ENCODE data around the gene APEH.
A peak's percentile ranks its signal among the peaks of the same experiment; 100 is the strongest.

APEH gene

GRCh38 chr3:49723628-49724551, 49.7 kb downstream of the APEH start, which contains the start of gene GMPPB:
Gene GMPPB, minus strand, starts transcription at chr3:49723951. Its CDS starts 225 bp downstream, at chr3:49723726.
- DNase-seq (ENCODE audit: extremely low read depth in 1 of 2, low read depth in 1 of 2): peak; percentile 65 to 87

GRCh38 chr3:49724586-49724985, 50.4 kb downstream of the APEH start:
- DNase-seq (ENCODE audit: extremely low read depth in 1 of 2, low read depth in 1 of 2): no peak

DNA sequence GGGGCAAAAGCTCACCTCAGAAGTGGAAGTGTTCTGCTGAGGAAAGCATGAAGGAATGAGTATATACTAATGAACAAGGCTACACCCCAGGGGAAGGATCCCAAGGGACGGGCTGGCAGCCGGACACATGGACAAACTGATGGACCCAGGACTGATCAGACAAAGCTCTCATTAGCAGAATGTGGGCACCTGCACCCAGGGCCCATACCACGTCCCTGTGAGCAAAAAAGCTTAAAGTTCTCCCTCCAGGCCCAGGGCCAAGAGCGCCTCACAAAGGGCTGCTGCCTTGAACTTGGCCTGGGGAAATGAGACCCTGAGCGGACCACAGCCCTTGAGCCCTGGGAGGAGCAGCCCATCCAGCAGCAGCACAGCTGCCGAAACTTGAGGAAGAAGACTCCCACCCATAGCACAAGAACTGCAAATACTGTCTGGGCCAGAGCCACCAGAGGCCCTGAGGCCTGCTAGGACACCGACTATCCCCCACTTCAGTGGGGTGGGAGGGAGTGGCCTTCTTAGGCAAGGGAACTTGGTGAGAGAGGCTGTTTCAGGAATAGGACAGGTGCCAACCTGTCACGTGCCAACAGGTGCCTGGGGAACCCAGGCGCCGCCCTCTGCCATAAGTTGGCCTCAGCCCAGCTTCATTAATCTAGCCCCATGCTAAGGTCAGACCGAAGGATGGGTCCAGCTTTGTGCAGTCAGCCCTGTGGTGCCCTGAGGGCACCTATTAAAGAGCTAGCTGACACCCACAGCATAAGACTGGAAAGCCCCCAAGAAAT, 51.9 kb downstream of the APEH start:
- no peak for DNase-seq (ENCODE audit: extremely low read depth in 1 of 2, low read depth in 1 of 2)

GRCh38 chr3:49727154-49727923, 53.2 kb downstream of the APEH start:
- DNase-seq (ENCODE audit: extremely low read depth in 1 of 2, low read depth in 1 of 2): no peak

GRCh38 chr3:49727924-49728361, 53.8 kb downstream of the APEH start:
- DNase-seq (ENCODE audit: extremely low read depth in 1 of 2, low read depth in 1 of 2): no peak

GRCh38 chr3:49729966-49730609, 55.9 kb downstream of the APEH start:
- no peak for DNase-seq (ENCODE audit: extremely low read depth in 1 of 2, low read depth in 1 of 2)

GRCh38 chr3:49732597-49732996, 58.4 kb downstream of the APEH start:
- no peak for DNase-seq (ENCODE audit: extremely low read depth in 1 of 2, low read depth in 1 of 2)

DNA sequence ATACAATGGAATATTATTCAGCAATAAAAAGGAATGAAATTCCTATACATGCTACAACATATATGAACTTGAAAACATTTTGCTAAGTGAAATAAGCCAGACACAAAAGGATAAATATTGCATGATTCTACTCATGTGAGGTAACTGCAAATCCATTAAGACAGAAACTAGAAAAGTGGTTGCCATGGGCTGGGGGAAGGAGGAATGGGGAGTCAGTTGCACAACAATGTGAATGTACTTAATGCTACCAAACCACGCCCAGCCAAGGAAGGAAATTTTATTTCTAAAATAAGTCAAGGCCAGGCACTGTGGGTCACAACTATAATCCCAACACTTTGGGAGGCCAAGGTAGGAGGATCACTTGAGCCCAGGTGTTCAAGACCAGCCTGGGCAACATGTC, 59.4 kb downstream of the APEH start:
- no peak for DNase-seq (ENCODE audit: extremely low read depth in 1 of 2, low read depth in 1 of 2)
